Muscle of back (tissue), 11 donors: Measurements from ENCODE around the gene CKAP4. TPM values are rescaled to one million over a fixed set of nuclear protein-coding genes. Genes with fewer than 3 reads are reported as not detected.
A peak's percentile ranks its signal among the peaks of the same experiment; 100 is the strongest.

Experiments used
- DNase-seq, 3 donors: peaks; one replicate each; pipeline versions ENCODE4 v3.0.0 to v3.0.0-alpha.2; 2013
- polyA plus RNA-seq, 10 donors: library from polyadenylated mRNA; unstranded; fragments of 120-200 nt; gene quantifications; one replicate each; pipeline ENCODE4 v1.2.1, GENCODE V29; 2013; ENCODE audit not compliant: insufficient read length in 10 of 10

Gene CKAP4
- polyA plus RNA-seq, 10 donors = 76.9 to 139 (median 98.1) TPM

GRCh38 chr12:106276032-106276740, 28.4 kb upstream of the CKAP4 start:
- no peak for DNase-seq

GRCh38 chr12:106275458-106275857, 27.6 kb upstream of the CKAP4 start:
- no peak for DNase-seq

DNA sequence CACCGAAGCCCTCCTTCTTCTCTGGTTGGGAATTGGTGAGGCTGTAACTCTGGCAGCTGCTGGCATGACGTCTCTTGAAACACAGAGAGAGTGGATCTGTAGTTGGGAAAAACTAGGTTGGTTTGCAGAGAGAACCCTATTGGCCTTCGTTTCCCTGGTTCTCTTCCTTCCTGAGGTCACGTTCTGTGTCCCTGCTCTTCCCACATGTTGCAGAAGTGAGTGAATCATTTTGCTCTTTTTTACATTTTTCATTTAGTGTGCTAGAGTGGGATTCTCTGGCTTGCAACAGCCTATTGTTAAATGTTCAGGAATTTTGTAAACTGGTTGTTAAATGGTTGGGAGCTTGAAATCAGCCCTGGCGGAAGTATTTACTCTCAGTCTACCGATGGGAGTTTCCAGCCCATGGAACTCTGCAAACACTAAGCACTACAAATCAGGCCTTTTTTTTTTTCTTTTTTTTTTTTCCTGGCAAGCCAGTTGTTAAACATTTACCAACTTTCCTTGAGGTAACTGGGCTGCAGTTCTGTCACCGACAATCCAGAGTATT, 26.8 kb upstream of the CKAP4 start:
- DNase-seq = peak in 1 of 3 donors; percentile 13

- no peak for DNase-seq
These were observed 26.2 kb upstream of the CKAP4 start for GRCh38 chr12:106274012-106274411.

- DNase-seq = no peak
These were observed 25.7 kb upstream of the CKAP4 start for GRCh38 chr12:106273491-106273890.

DNA sequence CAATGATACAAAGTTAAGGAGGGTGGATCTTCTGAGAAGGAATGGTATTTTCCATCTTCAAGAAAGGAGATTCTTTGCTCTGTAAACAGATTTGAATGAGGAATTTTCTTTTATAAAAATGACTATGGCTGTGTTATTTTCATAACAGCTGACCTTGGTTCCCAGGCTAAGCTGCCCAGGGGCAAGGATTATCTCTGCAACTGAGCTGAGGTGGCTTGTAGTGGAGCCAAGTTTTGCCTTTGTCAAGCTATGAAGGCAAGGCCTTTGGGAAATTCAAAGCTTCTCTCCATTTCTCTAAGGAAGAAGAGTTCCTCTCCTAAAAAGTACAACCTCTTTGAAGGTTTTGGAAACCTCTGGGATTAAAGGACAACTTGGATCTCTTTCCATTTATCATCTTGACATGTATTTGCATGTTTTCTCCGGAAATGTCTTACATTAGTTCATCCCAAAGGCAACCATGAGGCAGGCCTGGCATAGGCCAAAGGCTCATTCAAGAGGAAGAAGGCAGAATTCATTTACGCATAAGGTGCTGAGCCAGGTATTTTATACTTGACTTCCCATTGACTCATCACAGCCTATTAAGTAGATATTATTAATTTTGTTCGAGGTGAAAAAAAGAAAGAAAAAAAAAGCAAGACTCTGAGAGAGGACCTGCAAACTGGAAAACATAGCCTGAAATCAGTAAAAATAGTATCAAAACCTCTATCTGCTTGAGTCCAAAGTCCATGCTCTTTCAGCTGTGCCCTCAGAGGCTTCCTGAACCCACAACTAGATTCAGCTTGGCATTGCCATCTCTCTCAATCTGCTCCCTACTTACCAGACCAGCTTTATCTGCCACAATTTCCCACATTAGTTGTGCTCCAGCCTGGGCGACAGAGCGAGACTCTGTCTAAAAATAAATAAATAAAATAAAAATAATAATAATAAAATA, 24.0 kb upstream of the CKAP4 start:
- no peak for DNase-seq

DNA sequence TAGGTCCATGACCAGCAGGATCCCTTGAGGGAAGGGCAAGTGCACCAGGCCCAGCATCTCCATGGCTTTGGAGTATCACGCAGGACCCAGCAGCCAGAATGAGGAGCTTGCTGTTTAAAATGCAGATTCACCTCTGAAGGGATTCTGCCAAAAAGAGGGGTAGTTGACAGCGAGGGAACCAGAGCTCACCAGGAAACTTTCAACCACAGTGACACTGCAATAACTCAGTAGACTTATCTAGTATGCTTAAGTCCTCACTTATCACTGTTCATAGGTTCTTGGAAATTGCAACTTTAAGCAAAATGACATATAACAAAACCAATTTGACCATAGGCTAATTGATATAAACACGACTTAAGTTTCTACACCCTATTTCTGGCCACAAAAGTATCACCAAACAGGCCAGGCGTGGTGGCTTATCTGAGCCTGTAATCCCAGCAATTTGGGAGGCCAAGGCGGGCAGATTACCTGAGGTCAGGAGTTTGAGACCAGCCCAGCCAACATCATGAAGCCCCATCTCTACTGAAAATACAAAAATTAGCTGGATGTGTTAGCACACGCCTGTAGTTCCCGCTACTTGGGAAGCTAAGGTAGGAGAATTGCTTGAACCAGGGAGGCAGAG, 21.4 kb upstream of the CKAP4 start:
- DNase-seq = no peak

DNA sequence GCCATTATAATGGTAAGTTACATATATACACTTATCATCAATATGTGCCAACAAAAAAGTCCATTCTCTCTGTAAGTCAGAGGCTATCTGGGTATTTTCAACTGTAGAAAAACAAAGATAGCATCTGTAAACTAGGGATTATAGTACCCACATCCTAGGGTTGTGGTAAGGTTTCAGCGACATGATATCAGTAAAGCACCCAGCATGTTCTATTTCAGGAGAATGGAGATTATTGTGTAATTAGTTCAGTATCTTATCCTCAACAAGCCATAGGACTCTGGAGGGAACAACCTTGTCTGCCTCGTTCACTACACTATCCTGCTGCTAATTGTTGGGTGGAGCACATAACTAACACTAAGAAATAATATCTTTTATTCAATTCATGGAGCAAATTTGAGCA, 19.7 kb upstream of the CKAP4 start:
- DNase-seq = no peak

DNA sequence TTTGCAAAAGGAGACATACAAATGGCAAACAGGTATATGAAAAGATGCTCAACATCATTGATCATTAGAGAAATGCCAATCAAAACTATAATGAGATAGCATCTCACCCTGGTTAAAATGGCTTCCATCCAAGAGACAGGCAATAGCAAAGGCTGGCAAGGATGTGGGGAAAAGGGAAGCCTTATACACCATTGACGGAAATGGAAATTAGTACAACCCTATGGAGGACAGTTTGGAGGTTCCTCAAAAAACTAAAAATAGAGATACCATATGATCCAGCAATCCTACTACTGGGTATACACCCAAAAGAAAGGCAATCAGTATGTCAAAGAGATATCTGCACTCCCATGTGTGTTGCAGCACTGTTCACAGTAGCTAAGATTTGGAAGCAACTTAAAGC, 17.3 kb upstream of the CKAP4 start:
- DNase-seq = no peak

DNA sequence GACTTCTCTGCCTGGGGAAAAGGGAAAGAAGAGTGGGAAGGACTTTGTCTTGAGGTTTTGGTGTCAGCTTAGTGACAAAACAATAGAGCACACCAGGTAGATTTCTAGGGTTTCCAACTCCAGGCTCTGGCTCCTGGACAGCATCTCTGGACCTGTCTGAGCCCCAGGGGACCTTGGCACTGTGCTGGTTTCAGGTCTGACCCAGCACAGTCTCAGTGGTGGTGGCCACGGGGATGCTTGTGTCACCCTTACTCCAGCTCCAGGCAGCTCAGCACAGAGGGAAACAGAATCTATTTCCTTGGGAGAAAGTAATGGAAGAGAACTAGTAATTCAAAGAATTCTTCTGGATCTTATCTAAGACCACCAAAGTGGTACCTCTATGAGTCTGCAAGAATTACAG, 11.1 kb upstream of the CKAP4 start:
- DNase-seq = no peak

GRCh38 chr12:106258226-106258625, 10.4 kb upstream of the CKAP4 start:
- no peak for DNase-seq

DNA sequence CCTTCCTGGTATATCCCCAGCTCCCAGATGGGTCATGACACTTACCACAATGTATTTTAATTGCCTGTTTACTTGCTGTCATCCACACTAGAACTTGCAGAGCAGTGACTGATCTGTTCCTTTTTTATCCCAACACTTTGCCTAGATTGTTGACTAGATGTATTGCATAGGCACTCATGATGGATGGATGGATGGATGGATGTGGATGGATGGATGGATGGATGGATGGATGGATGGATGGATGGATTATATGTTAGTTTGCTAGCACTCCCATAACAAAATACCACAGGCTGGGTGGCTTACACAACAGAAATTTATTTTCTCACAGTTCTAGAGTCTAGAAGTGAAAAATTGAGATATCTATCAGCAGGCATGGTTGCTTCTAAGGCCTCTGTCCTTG, 8.7 kb upstream of the CKAP4 start:
- no peak for DNase-seq

DNA sequence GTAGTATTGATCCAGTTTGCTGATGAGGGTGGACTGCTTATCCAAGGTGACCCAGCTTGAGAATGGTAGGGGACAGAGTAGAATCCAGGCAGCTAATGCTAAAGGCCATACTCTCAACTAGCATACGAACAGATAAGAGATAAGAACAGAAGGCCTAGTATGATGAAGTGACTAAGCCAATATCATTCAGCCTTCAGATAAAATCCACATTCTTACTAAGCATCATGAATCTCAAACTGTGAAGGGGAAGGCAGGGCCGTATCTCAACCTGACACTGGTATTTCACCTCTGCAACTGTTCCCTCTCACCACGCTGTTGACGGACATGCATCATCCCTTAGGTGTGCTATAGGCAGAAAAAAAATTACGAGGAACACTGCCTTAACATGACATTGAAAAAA, 8.1 kb upstream of the CKAP4 start:
- DNase-seq = no peak

DNA sequence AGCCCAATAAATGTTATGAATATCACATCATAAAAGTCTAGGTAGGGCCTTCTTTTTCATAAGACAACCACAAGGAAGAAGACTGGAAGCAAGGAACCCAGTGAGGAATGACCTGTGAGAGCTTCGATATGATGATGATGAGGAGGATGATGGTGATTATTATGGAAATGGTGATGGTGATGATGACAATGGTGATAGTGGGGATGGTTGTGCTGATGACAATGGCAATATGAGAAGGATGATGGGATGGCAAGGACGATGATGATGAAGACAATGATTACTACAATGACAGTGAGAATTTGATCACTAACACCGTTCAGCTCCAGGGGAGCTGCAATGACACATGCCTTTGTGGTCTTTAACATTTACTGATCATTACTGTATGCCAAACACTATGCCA, 7.7 kb upstream of the CKAP4 start:
- DNase-seq = no peak

DNA sequence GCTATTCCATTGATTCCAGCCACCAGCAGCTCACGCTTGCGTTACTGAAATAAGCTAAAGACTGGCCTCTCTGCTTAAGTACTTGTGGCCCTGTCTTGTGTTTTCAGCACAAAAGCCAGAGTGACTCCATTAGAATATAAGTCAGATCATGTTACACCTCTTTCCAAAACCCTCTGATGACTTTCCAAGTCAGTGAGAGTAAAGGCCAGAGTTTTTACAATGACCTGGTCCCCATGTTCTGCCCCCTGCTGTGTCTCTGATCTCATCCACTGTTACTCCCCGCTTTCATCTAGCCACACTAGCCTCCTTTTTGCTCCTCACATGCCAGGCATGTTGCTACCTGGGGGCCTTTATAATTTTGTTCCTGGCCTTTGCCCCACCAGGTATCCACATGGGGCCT, 6.9 kb upstream of the CKAP4 start:
- no peak for DNase-seq

- DNase-seq = peak in 1 of 3 donors; percentile 18
These were observed 4.0 kb upstream of the CKAP4 start for GRCh38 chr12:106251631-106252455.

DNA sequence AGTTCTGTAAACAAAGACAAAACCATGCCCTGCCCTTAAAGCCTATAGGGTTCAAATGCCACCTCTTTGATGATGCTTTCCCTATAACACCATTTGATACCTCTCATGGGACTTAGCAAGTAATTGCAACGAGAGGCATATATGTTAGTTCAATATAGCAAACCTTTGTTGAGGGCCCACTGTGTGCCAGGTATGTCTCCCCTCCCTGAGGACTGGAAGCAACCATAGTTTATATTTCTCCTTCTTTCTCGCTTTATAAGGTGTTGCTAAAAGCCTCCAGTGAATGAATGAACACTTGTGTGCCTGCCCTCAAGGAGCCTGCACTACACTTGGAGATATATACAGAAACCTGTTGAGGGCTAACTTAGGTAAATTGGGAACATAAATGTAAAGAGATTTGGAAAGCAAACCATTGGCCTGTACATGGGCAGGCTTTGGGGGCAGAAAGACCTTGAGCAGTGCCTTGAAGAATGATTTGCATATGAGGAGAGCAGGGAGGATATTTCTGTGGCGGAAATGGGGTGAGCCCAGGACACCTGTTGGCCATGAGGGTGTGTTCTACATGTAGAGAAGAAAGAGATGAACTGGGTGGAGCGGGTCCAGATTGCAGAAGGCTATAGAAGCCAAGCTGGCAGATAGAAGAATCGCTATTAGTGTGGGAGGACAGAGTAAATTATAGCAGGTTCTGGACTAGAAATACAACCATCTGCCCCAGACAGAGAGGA, 1.8 kb upstream of the CKAP4 start:
- no peak for DNase-seq

DNA sequence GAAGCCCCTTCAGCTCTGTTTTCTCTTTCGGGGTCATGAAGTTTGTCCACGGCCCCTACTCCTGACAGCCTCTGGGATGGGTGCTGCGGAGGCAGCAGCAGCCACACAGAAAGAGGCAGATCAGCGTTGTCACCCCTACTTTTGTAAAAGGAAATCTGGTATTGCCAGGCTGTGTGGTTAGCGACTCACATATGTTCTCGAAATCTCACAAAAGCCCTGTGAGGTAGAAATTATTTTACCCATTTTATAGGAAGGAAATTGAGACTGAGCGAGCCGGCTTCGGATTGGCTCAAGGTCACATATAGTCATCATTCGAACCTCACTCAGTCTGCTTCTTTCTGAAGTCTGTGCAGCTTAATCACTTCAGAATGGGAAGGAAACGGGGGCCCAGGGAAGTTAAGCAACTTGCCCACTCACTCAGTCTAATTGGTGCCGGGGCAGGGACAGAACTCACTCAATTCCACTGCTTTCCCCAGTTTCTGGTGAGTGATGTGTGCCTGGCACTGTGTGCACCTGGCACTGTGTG, 1.1 kb upstream of the CKAP4 start:
- DNase-seq = peak in 2 of 3 donors; percentile 38 to 40

DNA sequence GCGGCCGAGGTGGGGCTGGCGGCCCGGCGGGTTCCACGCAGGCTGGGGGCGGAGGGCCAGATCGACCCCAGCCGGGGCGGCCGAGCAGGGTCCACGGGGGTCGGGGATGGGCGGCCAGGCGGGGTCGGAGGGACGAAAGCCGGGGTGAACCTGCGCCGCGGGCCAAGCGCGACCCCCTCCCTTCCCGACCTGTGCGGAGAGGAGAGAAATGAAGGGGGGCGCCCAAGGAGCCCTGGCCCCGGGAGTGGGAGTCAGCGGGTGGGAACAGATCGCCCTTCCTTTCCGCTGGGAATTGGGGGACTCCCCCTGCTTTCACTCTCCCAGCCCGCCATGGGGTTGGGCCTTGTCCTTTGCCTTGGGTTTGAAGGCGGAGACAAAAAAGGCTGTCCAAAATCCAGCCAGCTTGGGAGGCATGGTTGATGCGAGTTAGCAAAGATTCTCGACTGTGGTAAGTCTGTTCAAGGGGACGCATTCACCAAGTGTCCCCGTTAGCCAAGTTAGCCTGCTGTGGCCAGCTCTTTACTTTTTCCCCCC, 559 bp upstream of the CKAP4 start:
- DNase-seq = peak; percentile 71 to 88 (median 77)
